ENCODE results near the gene MAD2L1BP.

GRCh38 chr6:43588194-43588593 is 47.4 kb upstream of the MAD2L1BP start:
- TF ChIP-seq CTCF (conservative IDR thresholded peaks at IDR 0.05; ENCODE audit: low read depth, low read length) (no peak), CEBPB (IDR thresholded peaks at IDR 0.05; ENCODE audit: low read depth, low read length) (no peak), RAD21 (IDR thresholded peaks at IDR 0.05; ENCODE audit: low read length) (no peak), POLR2A (IDR thresholded peaks at IDR 0.05; ENCODE audit: low read depth, low read length) (no peak), MAFK (IDR thresholded peaks at IDR 0.05; ENCODE audit: low read depth, low read length) (no peak), MXI1 (IDR thresholded peaks at IDR 0.05; ENCODE audit: borderline replicate concordance, low read depth, low read length) (no peak), USF2 (IDR thresholded peaks at IDR 0.05; ENCODE audit: low read depth, low read length) (no peak), MAZ (IDR thresholded peaks at IDR 0.05; ENCODE audit: borderline replicate concordance, low read depth, low read length) (no peak), RFX5 (IDR thresholded peaks at IDR 0.05; ENCODE audit: low read depth, low read length) (no peak), SMC3 (IDR thresholded peaks at IDR 0.05; ENCODE audit: low read depth, low read length) (no peak)

Measured in IMR-90 (cell line).